GM20431 (cell line): ENCODE data around the gene NFATC2.

ENCODE experiments used
- in situ Hi-C: fragments of 300-500 bp; cut with MseI, MboI; formaldehyde crosslinking; loops from one replicate; pipeline ENCODE4 v1.15.0; 2020; ENCODE audit warnings: low sequenced_read_pairs; ENCODE audit not compliant: unreplicated experiment

The NFATC2 gene

DNA sequence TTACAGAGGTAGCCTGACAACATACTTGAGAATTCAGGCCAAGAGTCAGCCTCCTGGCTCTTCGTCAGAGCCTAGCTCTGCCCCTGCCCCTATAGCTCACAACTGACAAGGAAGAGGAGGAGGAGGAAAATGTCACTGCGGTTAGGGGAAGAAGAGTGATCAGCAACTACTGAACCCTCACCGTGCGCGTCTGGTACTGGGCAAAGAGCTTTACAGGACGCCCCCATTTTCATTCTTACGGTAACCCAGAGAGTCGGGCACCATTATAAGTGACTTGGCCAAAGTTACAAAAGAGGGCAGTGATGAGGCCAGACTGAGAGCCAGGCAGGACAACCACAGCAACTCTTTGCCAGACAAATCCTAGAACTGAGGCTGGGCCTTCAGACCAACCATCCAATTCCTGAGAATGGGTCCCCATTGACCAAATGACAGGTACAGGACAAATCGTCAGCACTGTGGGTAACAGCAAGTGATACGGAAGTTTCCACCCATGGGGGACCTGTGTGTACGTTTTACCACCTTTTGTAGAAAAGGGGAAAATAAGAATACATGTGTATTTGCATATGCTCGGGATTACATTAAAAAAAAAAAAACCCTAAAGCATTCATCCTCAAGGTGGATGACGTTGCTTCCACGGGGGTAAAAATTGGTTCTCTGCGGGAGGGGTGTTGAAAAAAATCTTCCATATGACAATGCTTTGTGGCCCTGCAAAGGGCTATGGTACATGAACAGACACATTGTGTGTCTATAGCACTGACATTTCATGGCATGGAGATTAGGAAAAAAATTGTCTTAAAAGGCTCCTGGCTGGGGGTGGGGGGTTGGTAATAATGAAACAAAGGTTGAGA lies 118.0 kb downstream of the NFATC2 start:
- in situ Hi-C loops: no loop called here

- in situ Hi-C loops: no loop called here
Measured at GRCh38 chr20:51423810-51424209, 118.7 kb downstream of the NFATC2 start.

DNA sequence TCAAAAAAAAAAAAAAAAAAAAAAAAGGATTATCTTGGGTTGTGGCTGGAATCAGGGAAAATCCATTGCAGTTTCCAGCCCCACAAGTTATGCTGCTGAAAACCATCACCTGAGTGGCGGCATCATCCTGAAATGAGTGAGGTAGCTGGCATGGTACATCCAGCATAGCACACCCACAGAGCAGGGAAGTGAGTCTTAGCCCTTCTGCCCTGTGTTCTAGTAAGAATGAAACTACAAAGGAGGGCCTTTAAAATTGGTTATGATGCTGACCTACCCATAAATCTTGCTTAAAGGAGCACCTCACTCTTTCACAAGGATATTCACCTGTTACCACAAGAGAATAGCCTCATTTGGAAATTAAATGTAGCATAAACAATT lies 119.2 kb downstream of the NFATC2 start:
- in situ Hi-C loops: no loop called here

GRCh38 chr20:51422514-51423289 lies 119.8 kb downstream of the NFATC2 start:
- in situ Hi-C loops: no loop called here

DNA sequence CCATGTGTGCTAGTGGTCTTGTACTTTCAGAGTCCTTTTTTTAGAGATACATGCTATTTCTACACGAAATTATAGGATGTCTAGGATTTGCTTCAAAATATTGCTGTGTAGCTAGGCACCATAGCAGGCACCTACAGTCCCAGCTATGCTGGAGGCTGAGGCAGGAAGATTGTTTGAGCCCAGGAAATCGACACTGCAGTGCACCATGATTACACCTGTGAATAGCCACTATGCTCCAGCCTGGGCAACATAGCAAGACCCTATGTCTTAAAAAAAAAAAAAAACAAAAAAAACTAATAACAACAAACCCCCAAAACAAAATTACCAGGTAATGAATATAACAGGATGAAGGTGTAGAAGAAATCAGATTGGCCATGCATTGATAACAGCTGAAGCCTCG lies 121.7 kb downstream of the NFATC2 start:
- in situ Hi-C loops: no loop called here

DNA sequence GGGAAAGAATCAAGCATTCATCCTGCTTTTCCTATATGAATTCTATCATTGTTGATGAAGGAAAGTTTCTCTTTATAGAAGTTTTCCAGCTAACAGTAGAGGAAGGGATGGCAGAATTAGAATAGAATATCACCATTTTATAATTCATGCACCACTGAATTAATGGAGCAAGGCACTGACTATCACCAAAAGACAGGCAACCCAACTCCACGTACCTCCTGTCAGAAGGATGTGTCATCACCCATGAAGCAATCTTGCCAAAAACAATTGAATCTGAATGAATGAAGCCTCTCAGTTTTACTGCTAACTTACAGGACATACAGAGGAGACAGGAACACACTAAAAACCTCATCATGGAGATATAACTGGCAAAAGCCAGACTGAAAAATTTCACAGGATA lies 122.4 kb downstream of the NFATC2 start:
- in situ Hi-C loops: no loop called here

DNA sequence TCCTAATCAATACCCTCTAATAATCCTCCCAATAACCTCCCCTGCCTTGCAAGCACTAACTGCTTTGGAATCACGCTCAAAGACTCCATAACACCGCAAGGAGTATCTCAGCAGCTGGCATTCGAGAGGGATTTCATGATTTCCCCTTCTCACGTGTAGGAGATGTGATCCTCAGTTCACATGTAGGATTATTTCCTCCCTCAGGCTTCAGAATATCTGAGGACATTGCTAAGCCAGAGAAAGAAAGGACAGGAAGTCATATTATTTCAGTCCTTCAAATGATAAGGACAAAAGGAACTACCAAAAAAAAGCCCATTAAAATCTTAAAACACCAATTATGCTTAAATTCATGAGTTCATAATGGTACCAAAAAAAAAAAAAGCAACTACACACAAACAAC lies 122.9 kb downstream of the NFATC2 start:
- in situ Hi-C loops: no loop called here

GRCh38 chr20:51419231-51419630 lies 123.3 kb downstream of the NFATC2 start:
- in situ Hi-C loops: no loop called here

GRCh38 chr20:51418137-51418529 lies 124.4 kb downstream of the NFATC2 start:
- in situ Hi-C loops: no loop called here

GRCh38 chr20:51417250-51418136 lies 125.0 kb downstream of the NFATC2 start:
- in situ Hi-C loops: no loop called here

DNA sequence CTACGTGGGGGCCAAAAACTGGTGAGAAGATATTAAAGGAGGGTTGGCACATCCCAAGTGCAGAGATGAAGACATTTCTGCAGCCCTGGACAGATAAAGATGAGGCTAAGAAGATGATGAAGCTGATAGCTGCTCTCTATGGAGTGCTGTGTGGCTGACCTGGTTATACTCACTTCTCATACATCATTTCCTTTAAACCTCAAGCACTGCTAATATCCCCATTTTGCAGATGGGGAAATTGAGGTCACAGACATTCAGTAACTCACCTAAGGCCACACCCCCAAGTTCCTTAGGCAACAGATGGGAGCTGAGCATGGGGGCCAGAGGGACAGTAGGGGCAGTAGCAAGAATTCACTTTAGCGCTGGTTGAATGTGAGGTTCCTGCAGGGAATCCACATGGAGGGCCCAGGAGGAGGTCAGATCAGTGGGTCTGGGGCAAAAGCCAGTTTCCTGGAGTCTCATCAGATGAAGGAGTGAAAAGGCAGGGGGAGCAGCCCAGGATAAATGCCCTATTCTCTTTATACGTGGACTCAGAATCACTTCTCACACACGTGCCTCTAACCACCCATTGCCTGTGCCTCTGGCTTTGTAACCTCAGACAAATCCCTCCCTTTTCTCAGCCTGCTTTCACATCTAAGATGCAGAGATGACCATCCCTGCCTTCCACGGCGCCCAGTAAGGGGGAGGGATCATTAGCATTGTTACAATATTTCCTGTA lies 125.8 kb downstream of the NFATC2 start:
- in situ Hi-C loops: no loop called here

DNA sequence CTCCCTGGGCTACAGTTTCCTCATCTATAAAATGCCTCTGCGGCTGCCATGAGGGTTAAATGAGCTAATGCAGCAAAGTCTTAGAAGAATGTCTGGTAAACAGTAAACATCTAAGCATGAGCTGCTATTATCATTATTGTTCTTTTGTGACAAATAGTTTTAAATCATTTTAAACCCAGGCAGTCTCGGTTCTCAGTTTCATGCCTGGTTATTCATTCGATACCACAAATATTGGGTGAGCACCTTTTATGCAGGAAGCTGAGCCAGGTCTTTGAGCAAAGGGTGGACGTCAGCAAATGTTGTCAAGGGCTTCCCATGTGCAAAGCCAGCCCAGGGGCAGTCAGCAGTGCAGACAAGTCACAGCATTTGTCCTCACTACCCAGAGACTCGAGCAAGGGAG lies 128.7 kb downstream of the NFATC2 start:
- in situ Hi-C loops: no loop called here

GRCh38 chr20:51412951-51413481 lies 129.5 kb downstream of the NFATC2 start:
- in situ Hi-C loops: no loop called here

DNA sequence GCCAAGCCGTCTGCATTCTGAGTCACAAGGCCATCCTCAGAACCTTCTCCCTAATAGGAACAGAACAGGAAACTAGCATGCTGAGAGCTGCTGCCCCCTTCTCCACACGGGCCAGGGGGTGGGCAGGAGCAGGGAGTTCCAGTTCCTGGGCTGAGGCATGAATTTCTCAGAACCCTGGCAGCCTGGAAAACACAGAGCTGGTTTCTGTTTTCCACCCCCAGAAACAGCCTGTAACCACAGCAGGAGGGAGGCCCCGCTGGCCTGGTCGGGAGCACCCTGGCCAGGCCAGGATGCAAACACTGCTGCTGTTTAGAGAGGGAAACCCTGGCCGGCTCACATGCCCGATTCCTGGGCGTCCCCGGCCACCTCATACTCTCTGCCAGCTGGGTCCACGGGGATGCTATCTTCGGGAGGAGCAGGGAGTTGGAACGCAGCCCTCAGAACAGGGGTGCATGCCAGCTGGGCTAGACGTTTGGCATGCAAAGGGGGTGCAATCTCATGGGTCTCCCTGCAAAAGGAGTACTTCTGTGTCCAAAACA lies 130.1 kb downstream of the NFATC2 start:
- in situ Hi-C loops: no loop called here

GRCh38 chr20:51411870-51412269 lies 130.6 kb downstream of the NFATC2 start:
- in situ Hi-C loops: no loop called here

GRCh38 chr20:51410586-51411325 lies 131.8 kb downstream of the NFATC2 start:
- in situ Hi-C loops: no loop called here

DNA sequence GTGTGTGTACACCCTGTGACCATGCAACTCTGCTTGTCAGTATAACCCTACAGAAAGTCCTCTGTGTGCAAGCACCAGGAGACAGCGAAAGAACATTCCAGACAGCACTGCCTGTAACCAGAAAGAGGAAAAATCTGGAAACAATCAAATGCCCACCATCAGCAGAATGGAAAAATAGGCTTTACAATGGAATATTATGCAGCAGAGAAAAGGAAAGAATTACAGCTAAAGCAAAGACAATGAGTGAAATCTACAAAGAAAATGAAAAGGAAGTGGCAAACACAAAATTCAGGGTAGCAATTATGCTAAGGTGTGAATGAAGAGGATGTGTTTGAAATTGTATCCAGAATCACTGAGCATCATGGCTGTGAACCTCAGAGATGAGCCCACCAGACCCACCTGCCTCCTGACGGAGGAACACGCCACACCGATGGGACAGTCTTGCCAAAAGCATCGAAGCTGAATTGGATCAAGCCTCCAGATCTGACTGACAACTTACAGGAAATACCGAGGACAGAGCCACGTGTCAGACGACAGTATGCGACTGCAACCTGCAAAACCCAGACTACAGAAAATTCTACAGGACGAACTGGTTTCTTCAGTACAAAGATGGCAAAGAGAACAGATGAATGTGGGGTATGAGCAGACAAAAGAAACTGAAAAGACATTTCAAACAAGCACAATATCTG lies 133.2 kb downstream of the NFATC2 start:
- in situ Hi-C loops: no loop called here
